Pulmonary artery endothelial cell (primary cell): ENCODE results near the gene DPF3. TPM values are rescaled to one million over a fixed set of nuclear protein-coding genes. Genes with fewer than 3 reads are reported as not detected.
A peak's percentile ranks its signal among the peaks of the same experiment; 100 is the strongest.

Experiments used
- DNase-seq: peaks from one replicate; pipeline ENCODE4 v3.0.0-alpha.2; 2011; ENCODE audit warnings: low read depth, low spot score
- total RNA-seq: library from RNA; depleted of rRNA; stranded (reverse); fragments of >200 nt; gene quantifications from 2 replicates; pipeline ENCODE4 v1.2.3, GENCODE V29; 2014

The DPF3 gene
- total RNA-seq, 1 donor from 2014 or later, result 7.6 TPM

DNA sequence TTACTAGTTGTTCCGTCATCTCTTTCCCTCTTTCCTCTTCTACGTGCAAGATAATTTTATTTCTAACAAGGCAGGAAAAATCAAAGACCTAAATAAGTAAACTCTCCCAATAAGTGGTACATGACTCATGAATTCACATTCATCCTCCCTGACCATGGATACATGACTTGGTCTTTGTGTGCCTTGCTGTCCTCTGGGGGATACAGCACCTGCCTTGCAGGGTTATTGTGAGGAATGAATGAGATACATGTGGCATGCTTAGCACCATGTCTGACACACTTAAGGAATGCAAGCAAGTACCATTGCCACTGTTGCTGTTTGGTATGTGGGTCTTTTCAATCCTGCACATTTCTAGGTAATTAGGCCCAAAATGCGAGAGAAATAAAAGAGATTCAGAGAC lies 208.4 kb downstream of the DPF3 start:
- DNase-seq, result no peak

DNA sequence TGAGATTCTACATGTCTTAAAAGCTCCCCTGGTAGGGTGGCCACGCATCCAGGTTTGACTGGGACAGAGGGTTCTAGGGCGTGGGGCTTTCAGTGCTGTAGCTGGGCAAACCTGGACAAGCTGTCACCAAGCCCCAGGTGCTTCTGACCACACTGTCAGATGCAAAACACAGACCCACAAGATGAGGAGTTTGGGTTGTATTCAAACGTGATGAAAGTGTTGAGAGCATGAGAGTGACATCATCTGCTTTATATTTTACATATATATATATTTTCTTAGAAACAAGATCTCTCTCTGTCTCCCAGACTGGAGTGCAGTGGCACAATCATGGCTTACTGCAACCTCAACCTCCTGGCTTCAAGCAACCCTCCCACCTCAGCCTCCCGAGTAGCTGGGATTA lies 210.1 kb downstream of the DPF3 start:
- no peak for DNase-seq

DNA sequence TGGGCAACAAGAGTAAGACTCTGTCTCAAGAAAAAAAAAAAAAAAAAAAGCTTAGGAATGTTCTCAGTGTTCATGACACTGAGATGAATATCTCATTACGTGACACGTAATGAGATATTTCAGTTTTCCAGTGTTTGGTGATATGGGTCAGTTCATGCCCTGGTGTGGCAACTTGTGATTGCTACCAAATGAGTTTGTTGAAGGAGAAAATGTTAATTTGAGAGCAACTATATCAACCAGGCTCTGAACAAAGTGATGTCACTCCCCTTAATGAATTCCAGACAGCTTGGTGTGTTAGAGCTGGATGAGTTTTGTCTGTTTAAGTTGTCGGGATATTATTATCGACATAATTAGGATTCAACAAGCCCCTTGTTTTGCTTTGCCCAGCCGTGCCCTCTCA lies 211.7 kb downstream of the DPF3 start:
- DNase-seq, result no peak

DNA sequence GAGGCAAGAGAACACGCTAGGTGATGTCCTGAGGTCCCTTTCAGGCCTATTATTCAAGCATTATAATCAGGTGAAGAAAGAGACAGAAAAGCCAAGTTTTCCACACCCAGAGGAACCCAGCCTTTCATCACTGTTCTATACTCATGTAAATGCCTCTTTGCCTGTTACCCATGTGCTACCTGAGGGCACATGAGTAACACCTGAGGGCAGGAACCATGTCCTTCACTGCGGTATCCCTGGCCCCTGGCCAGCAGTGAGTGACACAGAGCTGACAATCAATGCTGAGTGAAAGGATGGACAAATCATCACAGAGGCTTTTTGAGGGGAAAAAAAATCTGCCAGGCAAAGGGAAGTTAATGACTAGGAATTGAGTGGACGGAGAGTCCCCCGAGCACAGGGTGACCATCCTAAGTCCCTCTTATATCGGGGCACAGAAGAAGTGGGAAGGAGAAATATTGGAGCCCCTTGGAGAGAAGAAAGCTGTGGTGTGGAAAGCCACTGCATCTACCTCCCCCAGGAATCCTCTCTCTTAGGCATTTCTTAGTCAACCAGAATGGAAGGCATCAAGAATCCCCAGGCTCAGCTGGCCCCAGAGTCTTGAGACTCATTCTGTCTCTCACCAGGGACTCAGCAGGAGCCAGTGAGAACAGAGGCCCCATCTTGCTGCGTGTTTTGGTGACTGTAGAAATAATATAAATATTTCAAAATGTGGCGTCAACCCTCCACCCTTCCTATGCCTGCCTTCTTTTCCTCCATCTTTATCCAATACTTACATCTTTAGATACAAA lies 212.9 kb downstream of the DPF3 start:
- DNase-seq, result no peak

GRCh38 chr14:72679536-72680151 lies 214.3 kb downstream of the DPF3 start:
- DNase-seq, result no peak

DNA sequence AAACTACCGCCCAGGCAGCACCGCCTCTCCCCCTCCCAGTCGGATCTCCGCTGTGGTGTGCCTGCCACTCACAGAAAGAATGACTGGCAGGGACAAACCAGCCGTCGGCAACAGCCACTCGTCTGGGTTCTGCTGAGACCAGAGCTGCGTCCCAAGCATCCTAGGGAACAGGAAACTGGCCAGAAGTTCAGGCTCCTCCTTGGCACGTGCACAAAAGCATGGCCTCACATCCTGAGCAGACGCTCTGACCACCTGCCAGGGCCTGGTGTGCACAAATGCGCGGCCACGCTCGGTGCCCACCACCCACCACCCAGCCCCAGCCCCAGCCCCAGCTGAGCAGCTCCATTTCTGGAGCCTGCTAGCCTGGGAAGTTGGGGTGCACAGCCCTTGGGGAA lies 214.8 kb downstream of the DPF3 start:
- DNase-seq, result peak; percentile 50

GRCh38 chr14:72678356-72678755 lies 215.5 kb downstream of the DPF3 start:
- peak; percentile 65 for DNase-seq

- DNase-seq, result no peak
Measured at GRCh38 chr14:72677664-72678063, 216.2 kb downstream of the DPF3 start.

- DNase-seq, result no peak
Measured at GRCh38 chr14:72675126-72675525, 218.8 kb downstream of the DPF3 start.

DNA sequence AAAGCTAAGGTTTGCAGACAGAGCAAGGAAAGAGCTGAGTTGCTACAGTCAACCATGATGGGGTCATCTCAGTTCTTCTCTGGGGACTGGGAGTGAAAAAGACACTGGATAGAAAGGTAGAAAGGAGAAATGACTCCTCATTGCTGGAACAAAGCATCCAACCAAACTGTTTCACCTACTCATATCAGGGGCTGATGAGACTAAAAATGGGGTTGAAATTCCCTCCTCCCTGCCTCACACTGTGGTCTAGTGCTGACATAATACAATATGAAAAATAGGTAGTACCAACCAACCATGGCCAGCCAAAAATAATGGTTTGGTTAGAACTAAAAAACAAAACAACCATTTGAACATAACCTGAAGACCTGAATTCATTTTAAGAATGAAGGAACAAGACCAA lies 220.7 kb downstream of the DPF3 start:
- DNase-seq, result no peak

DNA sequence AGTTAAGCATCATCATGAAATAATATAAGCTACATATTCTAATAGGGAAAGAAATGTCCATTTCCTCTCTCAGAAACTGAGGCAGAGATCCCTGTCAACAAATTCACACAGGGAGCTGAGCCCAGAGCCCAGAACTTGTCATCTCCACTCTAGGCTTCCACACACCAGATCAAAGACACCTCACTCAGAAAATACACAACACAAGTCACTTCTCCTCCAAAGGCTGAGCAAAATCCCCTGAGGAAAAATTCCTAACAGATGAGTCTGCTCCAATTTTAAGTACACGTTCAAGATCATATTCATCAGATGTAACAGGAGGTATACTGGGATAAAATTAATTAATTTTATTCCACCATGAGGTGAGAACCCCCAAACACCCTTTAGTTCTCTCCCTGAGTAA lies 227.3 kb downstream of the DPF3 start:
- DNase-seq, result no peak

- peak; percentile 93 for DNase-seq
Measured at GRCh38 chr14:72665259-72665658, 228.6 kb downstream of the DPF3 start.

- peak; percentile 66 for DNase-seq
Measured at GRCh38 chr14:72664651-72665050, 229.2 kb downstream of the DPF3 start.

GRCh38 chr14:72663956-72664650 lies 229.8 kb downstream of the DPF3 start:
- peak; percentile 35 for DNase-seq

GRCh38 chr14:72663076-72663487 lies 230.8 kb downstream of the DPF3 start:
- no peak for DNase-seq

DNA sequence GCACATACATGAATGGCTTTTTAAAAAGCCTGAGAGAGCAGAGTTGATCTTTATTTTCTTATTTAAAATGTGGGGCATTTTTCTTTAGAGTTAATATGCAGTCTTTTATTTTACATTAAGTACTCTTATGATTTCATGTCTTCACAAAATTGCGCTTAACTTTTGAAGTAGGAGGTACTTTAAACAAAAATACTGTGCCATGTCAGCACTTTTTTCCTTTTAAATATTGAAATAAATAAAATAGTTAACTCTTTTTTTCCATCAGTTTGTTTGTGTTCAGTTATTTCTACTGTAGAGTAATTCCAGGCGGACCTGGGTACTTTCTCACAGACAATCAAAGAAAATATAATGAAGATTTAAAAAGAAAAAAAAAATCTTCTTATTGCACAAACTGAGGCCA lies 231.7 kb downstream of the DPF3 start:
- DNase-seq, result no peak

GRCh38 chr14:72657214-72657921 lies 236.5 kb downstream of the DPF3 start:
- no peak for DNase-seq

DNA sequence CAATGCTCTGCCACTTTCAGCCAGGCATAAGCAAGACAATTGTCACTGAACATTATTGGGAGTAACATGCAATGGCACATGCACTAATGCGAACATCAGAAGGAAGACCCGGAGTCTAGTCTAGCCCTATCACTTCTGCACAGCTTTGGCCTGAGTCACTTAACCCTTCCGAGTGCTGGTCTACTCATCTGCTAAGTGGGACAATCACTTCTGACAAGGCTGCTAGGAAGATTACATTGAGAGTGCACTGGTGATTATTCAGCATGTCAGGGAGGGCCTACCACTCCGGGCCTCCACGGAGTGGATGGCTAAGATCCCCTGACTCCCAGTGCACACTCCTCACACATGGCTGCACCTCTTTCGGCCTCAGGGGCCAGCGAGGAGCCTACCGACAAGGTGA lies 240.9 kb downstream of the DPF3 start:
- no peak for DNase-seq

- no peak for DNase-seq
Measured at GRCh38 chr14:72652179-72652578, 241.7 kb downstream of the DPF3 start.

- DNase-seq, result no peak
Measured at GRCh38 chr14:72651714-72652113, 242.2 kb downstream of the DPF3 start.

DNA sequence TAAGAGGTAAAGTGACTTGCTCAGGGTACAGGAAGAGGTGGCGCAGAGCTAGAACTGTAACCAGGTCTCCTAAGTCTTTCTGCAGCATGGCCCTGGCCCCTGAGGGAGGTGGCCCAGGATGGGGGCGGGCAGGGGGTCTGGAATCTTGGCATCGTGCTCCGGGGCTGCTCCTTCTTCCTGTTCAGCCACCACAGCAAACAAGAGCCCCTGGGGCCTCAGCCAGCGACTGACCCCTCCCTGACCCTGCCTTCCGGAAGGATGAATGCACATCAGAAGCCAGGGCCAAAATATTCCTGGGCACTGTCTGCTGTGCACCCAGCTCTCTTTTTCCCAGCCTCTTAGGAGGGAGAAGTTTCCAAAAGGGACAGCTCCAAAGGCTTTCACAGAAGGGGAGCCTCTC lies 242.8 kb downstream of the DPF3 start:
- DNase-seq, result no peak
